Prostate gland (tissue), 2 donors: ENCODE results near the gene CCDC175.

Source experiments
- CTCF ChIP-seq, 4 experiments: fragments of 200-600 bp in 2 of 4; fragments of 450-650 bp in 2 of 4; sonication (generic) in 2 of 4; IDR thresholded peaks; 1 replicate in 3 of 4; 2 replicates in 1 of 4; pipeline ENCODE4 v1.5.1; 2016 to 2019; ENCODE audit warnings: antibody characterized with exemption in 4 of 4, mild to moderate bottlenecking in 2 of 4, moderate library complexity in 2 of 4
- POLR2A ChIP-seq: fragments of 450-650 bp; IDR thresholded peaks from one replicate; pipeline ENCODE4 v1.6.1; 2016; ENCODE audit warnings: antibody characterized with exemption, mild to moderate bottlenecking

GRCh38 chr14:59580911-59581310 is 4.3 kb upstream of the CCDC175 start:
- TF ChIP-seq POLR2A (no peak), CTCF (IDR thresholded peaks at IDR 0.05) (no peak)
